SK-N-SH (cell line): Measurements from ENCODE around the gene METTL26. TPM values are rescaled to one million over a fixed set of nuclear protein-coding genes. Genes with fewer than 3 reads are reported as not detected.

Source experiments
- CTCF ChIA-PET: fragments of 300-600, 350-600 bp; formaldehyde crosslinking; extraction: SDS; loops from one replicate; lab custom pipeline; 2021; lab: Yijun Ruan, JAX
- POLR2A ChIA-PET: fragments of 350-600 bp; sonication (Branson Sonifier 250); formaldehyde crosslinking; extraction: SDS; loops from one replicate; lab custom pipeline; 2020; ENCODE audit warnings: antibody characterized with exemption, inconsistent platforms; lab: Yijun Ruan, JAX
- DNase-seq: peaks from one replicate; pipeline ENCODE4 v3.0.0; 2012
- H2AFZ ChIP-seq: fragments of 200-600 bp; sonication (generic); 2 replicates; pipeline ENCODE4 v1.8.1; 2016; ENCODE audit warnings: antibody characterized with exemption, mild to moderate bottlenecking, low read depth
- H3F3A ChIP-seq: fragments of 200-600 bp; sonication (generic); replicated peaks from 2 replicates; pipeline ENCODE3; 2016; ENCODE audit warnings: antibody characterized with exemption, mild to moderate bottlenecking; ENCODE audit not compliant: insufficient read depth
- H3K27ac ChIP-seq, 2 experiments: fragments of 200-500 bp in 1 of 2; fragments of 200-600 bp in 1 of 2; sonication (Bioruptor generic) in 1 of 2; sonication (generic), shearing (Covaris generic) in 1 of 2; 2 replicates each; pipeline versions ENCODE4 v1.5.1 to v1.6.1; 2014 to 2016; ENCODE audit warnings: low read depth in 2 of 2, inconsistent platforms in 1 of 2, low read length in 1 of 2, mild to moderate bottlenecking in 1 of 2, mixed read lengths in 1 of 2
- H3K27me3 ChIP-seq: fragments of 200-600 bp; sonication (generic), shearing (Covaris generic); 2 replicates; pipeline ENCODE4 v1.6.1; 2016; ENCODE audit warnings: mixed run types; ENCODE audit not compliant: insufficient read depth
- H3K36me3 ChIP-seq, 2 experiments: fragments of 200-500 bp in 1 of 2; fragments of 200-600 bp in 1 of 2; sonication (Bioruptor generic) in 1 of 2; sonication (generic) in 1 of 2; replicated peaks in 1 of 2; 2 replicates each; pipeline versions ENCODE3 to v1.5.1; 2014 to 2016; ENCODE audit warnings: low read length in 1 of 2, mild to moderate bottlenecking in 1 of 2; ENCODE audit not compliant: insufficient read depth in 2 of 2, control insufficient read depth in 1 of 2
- H3K4me1 ChIP-seq, 2 experiments: fragments of 200-500 bp in 1 of 2; fragments of 200-600 bp in 1 of 2; sonication (Bioruptor generic) in 1 of 2; sonication (generic), shearing (Covaris generic) in 1 of 2; 2 replicates each; pipeline versions ENCODE4 v1.5.1 to v1.6.1; 2014 to 2016; ENCODE audit warnings: low read depth in 1 of 2, low read length in 1 of 2, mixed run types in 1 of 2; ENCODE audit not compliant: insufficient read depth in 2 of 2, control insufficient read depth in 1 of 2
- H3K4me2 ChIP-seq: fragments of 200-600 bp; sonication (generic), shearing (Covaris generic); 2 replicates; pipeline ENCODE4 v1.6.1; 2017; ENCODE audit warnings: mixed run types
- H3K4me3 ChIP-seq, 2 experiments: fragments of 200-500 bp in 1 of 2; fragments of 200-600 bp in 1 of 2; sonication (Bioruptor generic) in 1 of 2; sonication (generic), shearing (Covaris generic) in 1 of 2; 2 replicates each; pipeline versions ENCODE4 v1.5.1 to v1.8.1; 2014 to 2016; ENCODE audit warnings: low read depth in 2 of 2, inconsistent platforms in 1 of 2, low read length in 1 of 2, mild to moderate bottlenecking in 1 of 2, mixed read lengths in 1 of 2, moderate library complexity in 1 of 2
- H3K79me2 ChIP-seq: fragments of 200-600 bp; sonication (generic); 2 replicates; pipeline ENCODE4 v1.8.1; 2017; ENCODE audit warnings: mild to moderate bottlenecking; ENCODE audit not compliant: insufficient read depth
- H3K9ac ChIP-seq: fragments of 200-600 bp; sonication (generic); 2 replicates; pipeline ENCODE4 v1.6.1; 2017; ENCODE audit warnings: mixed run types
- H3K9me2 ChIP-seq: fragments of 200-600 bp; sonication (generic); 2 replicates; pipeline ENCODE4 v1.6.1; 2017; ENCODE audit warnings: mixed run types
- H3K9me3 ChIP-seq: fragments of 200-600 bp; sonication (generic); 2 replicates; pipeline ENCODE4 v1.6.1; 2017; ENCODE audit warnings: mixed run types, mild to moderate bottlenecking, moderate library complexity
- H4K20me1 ChIP-seq: fragments of 200-600 bp; sonication (generic); 2 replicates; pipeline ENCODE4 v1.6.1; 2017; ENCODE audit warnings: mild to moderate bottlenecking, mixed run types; ENCODE audit not compliant: insufficient read depth
- CHD2 ChIP-seq: fragments of 150-350 bp; IDR thresholded peaks from 2 replicates; pipeline ENCODE4 v1.6.1; 2018; ENCODE audit warnings: low read length; ENCODE audit not compliant: partially characterized antibody
- ELF1 ChIP-seq: IDR thresholded peaks from 2 replicates; pipeline ENCODE4 v1.4.0; 2012
- EP300 ChIP-seq, 2 experiments: IDR thresholded peaks; 2 replicates each; pipeline versions ENCODE4 v1.4.0 to v1.6.1; 2012; ENCODE audit warnings: borderline replicate concordance in 1 of 2, low read depth in 1 of 2, low read length in 1 of 2
- FOSL2 ChIP-seq: IDR thresholded peaks from 2 replicates; pipeline ENCODE4 v1.4.0; 2012; ENCODE audit warnings: low read depth, mild to moderate bottlenecking, moderate library complexity, borderline replicate concordance
- FOXM1 ChIP-seq: IDR thresholded peaks from 2 replicates; pipeline ENCODE4 v1.4.0; 2012; ENCODE audit warnings: low read depth, mild to moderate bottlenecking
- GATA2 ChIP-seq: sonication (generic); formaldehyde crosslinking; IDR thresholded peaks from 2 replicates; pipeline ENCODE4 v1.5.0; 2020; ENCODE audit warnings: mild to moderate bottlenecking, missing genetic modification reagents
- JUND ChIP-seq: IDR thresholded peaks from 2 replicates; pipeline ENCODE4 v1.4.0; 2012
- MEF2A ChIP-seq: IDR thresholded peaks from 2 replicates; pipeline ENCODE4 v1.4.0; 2012; ENCODE audit warnings: low read depth, borderline replicate concordance
- MXI1 ChIP-seq: IDR thresholded peaks from 2 replicates; pipeline ENCODE4 v1.6.1; 2012; ENCODE audit warnings: mild to moderate bottlenecking, low read depth, low read length, improper control_type of control experiment
- POLR2AphosphoS5 ChIP-seq: IDR thresholded peaks from 2 replicates; pipeline ENCODE4 v1.6.1; 2012; ENCODE audit warnings: low read depth, low read length
- RAD21 ChIP-seq: IDR thresholded peaks from 2 replicates; pipeline ENCODE4 v1.6.1; 2012; ENCODE audit warnings: mild to moderate bottlenecking, low read length
- RCOR1 ChIP-seq: fragments of 150-350 bp; IDR thresholded peaks from 2 replicates; pipeline ENCODE4 v1.6.1; 2017; ENCODE audit warnings: antibody characterized with exemption, low read length
- TAF1 ChIP-seq: IDR thresholded peaks from 2 replicates; pipeline ENCODE4 v1.6.1; 2012; ENCODE audit warnings: low read depth, mild to moderate bottlenecking, low read length, moderate library complexity, borderline replicate concordance
- WGBS: methylation state at CpG from one replicate; pipeline ENCODE4 v1.1.6; 2017; ENCODE audit warnings: low lambda C conversion rate; 5-methylcytosine and 5-hydroxymethylcytosine counted together
- polyA plus RNA-seq, 3 experiments: library from polyadenylated mRNA; depleted of rRNA; stranded (reverse); fragments of >200 nt; gene quantifications; 2 replicates each; pipeline ENCODE4 v1.2.3, GENCODE V29; 2012
- TF ChIP-seq, protein P1 (sequence below): IDR thresholded peaks from 2 replicates; pipeline ENCODE4; 2012
- TF ChIP-seq, protein P2 (sequence below): fragments of 150-350 bp; IDR thresholded peaks from 2 replicates; pipeline ENCODE4 v1.6.1; 2017; ENCODE audit warnings: antibody characterized with exemption, low read length, low read depth, borderline replicate concordance
- TF ChIP-seq, protein P3 (sequence below): IDR thresholded peaks from 2 replicates; pipeline ENCODE4 v1.4.0; 2012; ENCODE audit warnings: low read depth, borderline replicate concordance
- TF ChIP-seq, protein P4 (sequence below): fragments of 200-600 bp; sonication (generic); IDR thresholded peaks from 2 replicates; pipeline ENCODE4 v1.6.1; 2017; ENCODE audit warnings: antibody characterized with exemption, mild to moderate bottlenecking, moderate library complexity
- TF ChIP-seq, protein P5 (sequence below): fragments of 150-350 bp; IDR thresholded peaks from 2 replicates; pipeline ENCODE4 v1.6.1; 2016; ENCODE audit warnings: mild to moderate bottlenecking, low read depth, low read length

METTL26 gene
- polyA plus RNA-seq, 1 of the 3 experiments (the other 2 are of a cell fraction): 167 TPM

DNA sequence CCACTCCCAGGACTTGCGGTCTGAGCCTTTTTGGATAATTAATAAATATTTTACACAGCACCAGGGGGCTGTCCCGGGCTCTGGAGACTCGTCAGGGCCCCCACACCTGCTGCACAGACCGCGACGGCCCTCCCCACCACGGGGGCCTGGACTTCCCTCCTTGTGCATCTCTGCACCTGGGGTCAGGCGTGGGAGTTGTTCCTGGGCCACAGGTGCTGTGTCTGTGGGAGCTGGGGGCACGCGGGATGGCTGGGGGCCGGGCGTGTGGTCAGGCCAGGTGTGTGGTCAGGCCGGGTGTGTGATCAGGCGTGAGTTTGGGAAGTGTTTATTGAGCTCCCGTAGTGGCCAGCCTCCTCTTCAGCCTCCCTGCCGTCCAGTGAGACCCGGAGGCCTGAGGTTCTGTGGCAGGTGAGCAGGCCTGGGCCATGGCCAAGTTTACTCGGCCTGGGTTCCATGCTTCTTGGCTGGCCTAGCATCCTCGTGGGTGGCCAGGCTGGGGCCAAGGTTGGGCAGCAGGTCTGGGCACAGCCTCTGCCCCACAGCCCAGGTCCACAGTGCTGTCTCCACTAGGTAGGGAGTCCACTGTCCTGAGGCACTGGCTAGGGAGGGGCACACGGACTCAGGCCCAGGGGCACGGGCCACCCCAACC, 42.2 kb upstream of the METTL26 start (continued):
- TF ChIP-seq, protein P1, sequence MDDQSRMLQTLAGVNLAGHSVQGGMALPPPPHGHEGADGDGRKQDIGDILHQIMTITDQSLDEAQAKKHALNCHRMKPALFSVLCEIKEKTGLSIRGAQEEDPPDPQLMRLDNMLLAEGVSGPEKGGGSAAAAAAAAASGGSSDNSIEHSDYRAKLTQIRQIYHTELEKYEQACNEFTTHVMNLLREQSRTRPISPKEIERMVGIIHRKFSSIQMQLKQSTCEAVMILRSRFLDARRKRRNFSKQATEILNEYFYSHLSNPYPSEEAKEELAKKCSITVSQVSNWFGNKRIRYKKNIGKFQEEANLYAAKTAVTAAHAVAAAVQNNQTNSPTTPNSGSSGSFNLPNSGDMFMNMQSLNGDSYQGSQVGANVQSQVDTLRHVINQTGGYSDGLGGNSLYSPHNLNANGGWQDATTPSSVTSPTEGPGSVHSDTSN: no peak
- no peak for TF ChIP-seq TAF1
- TF ChIP-seq RAD21: no peak
- TF ChIP-seq, protein P2, sequence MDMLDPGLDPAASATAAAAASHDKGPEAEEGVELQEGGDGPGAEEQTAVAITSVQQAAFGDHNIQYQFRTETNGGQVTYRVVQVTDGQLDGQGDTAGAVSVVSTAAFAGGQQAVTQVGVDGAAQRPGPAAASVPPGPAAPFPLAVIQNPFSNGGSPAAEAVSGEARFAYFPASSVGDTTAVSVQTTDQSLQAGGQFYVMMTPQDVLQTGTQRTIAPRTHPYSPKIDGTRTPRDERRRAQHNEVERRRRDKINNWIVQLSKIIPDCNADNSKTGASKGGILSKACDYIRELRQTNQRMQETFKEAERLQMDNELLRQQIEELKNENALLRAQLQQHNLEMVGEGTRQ: no peak
- TF ChIP-seq CHD2: no peak
- no peak for TF ChIP-seq EP300 (IDR thresholded peaks at IDR 0.05; ENCODE audit: borderline replicate concordance in 1 of 2, low read depth in 1 of 2, low read length in 1 of 2)
- TF ChIP-seq JUND: no peak
- TF ChIP-seq, protein P3, sequence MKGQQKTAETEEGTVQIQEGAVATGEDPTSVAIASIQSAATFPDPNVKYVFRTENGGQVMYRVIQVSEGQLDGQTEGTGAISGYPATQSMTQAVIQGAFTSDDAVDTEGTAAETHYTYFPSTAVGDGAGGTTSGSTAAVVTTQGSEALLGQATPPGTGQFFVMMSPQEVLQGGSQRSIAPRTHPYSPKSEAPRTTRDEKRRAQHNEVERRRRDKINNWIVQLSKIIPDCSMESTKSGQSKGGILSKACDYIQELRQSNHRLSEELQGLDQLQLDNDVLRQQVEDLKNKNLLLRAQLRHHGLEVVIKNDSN: no peak
- no peak for TF ChIP-seq FOSL2

DNA sequence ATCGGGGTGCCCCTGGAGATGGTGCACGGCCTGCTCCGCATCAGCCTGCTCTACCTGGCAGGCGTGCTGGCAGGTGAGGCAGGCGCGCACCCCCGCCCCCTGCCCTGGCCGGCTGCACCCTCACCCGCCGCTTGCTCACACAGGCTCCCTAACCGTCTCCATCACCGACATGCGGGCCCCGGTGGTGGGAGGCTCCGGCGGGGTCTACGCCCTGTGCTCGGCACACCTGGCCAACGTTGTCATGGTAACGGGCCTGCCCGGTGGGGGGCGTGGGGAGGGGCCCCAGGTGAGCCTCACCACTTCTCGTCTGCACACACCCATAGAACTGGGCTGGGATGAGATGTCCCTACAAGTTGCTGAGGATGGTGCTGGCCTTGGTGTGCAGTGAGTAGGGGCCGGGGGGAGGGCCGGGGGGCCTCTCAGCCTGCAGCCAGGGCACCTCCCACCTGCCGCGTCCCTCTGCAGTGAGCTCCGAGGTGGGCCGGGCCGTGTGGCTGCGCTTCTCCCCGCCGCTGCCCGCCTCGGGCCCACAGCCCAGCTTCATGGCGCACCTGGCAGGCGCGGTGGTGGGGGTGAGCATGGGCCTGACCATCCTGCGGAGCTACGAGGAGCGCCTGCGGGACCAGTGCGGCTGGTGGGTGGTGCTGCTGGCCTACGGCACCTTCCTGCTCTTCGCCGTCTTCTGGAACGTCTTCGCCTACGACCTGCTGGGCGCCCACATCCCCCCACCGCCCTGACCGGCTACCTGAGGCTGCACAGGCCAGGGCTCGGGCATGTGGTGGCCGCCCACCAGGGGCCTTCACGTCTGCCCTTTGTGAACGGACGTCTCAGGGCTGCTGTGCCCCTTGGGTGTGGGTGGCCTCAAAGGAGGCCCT, 41.4 kb upstream of the METTL26 start:
- H3K4me3 ChIP-seq: no peak overlapping the region
- no peak overlapping the region for H2AFZ ChIP-seq
- no peak overlapping the region; a peak in 1 of 4 replicates for H3K27ac ChIP-seq
- WGBS: 97% methylated on average over 29 of the region's 57 CpGs
- H3K36me3 ChIP-seq: peaks cover 9 to 34% of the 10 kb centered on the region in 2 experiments
- DNase-seq: no peak
- ChIA-PET CTCF (interaction anchor here (0.8 to 2.7 kb wide), 4 partner anchors 9 to 29 kb away, joined by 3 to 17 read pairs (median 4); partner anchors contain the start of gene RHOT2), POLR2A (no interaction called here)
- no peak overlapping the region for H3K4me2 ChIP-seq
- no peaks in the 10 kb centered on the region for H3K9me2 ChIP-seq
- H4K20me1 ChIP-seq: peaks cover 20% of the 10 kb centered on the region
- peaks cover 22% of the 10 kb centered on the region for H3K79me2 ChIP-seq
- H3K27me3 ChIP-seq: no peaks in the 10 kb centered on the region
- peaks cover 8 to 33% of the 10 kb centered on the region in 2 experiments; a peak in 2 of 4 replicates for H3K4me1 ChIP-seq
- no peak overlapping the region for H3K9ac ChIP-seq
- peaks cover 14% of the 10 kb centered on the region for H3F3A ChIP-seq
- H3K9me3 ChIP-seq: no peaks in the 10 kb centered on the region
- TF ChIP-seq FOXM1 (no peak), TAF1 (no peak), MXI1 (no peak), RCOR1 (no peak), RAD21 (no peak), POLR2AphosphoS5 (no peak), MEF2A (no peak), ELF1 (no peak), GATA2 (CRISPR knock-in tag) (no peak)
- TF ChIP-seq, protein P3: no peak
- TF ChIP-seq, protein P1: no peak
- TF ChIP-seq, protein P4, sequence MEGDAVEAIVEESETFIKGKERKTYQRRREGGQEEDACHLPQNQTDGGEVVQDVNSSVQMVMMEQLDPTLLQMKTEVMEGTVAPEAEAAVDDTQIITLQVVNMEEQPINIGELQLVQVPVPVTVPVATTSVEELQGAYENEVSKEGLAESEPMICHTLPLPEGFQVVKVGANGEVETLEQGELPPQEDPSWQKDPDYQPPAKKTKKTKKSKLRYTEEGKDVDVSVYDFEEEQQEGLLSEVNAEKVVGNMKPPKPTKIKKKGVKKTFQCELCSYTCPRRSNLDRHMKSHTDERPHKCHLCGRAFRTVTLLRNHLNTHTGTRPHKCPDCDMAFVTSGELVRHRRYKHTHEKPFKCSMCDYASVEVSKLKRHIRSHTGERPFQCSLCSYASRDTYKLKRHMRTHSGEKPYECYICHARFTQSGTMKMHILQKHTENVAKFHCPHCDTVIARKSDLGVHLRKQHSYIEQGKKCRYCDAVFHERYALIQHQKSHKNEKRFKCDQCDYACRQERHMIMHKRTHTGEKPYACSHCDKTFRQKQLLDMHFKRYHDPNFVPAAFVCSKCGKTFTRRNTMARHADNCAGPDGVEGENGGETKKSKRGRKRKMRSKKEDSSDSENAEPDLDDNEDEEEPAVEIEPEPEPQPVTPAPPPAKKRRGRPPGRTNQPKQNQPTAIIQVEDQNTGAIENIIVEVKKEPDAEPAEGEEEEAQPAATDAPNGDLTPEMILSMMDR: no peak
- TF ChIP-seq, protein P5, sequence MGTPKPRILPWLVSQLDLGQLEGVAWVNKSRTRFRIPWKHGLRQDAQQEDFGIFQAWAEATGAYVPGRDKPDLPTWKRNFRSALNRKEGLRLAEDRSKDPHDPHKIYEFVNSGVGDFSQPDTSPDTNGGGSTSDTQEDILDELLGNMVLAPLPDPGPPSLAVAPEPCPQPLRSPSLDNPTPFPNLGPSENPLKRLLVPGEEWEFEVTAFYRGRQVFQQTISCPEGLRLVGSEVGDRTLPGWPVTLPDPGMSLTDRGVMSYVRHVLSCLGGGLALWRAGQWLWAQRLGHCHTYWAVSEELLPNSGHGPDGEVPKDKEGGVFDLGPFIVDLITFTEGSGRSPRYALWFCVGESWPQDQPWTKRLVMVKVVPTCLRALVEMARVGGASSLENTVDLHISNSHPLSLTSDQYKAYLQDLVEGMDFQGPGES: no peak
